Stimulated activated effector memory CD8-positive, alpha-beta T cell treated with anti-CD3 and anti-CD28 coated beads, Interleukin-12 subunit alpha, Interleukin-12 subunit beta, amount 100 ng/mL, for 72 hours (primary cell): ENCODE data around the gene TM9SF1.
"Not testable (repeated sequence)": the region's sequence is repeated elsewhere in the genome, so short reads cannot be mapped to it uniquely, and the experiment has no call there.

Experiments used
- ATAC-seq: fragments of 150-1000 bp; cut with Tn5 transposase; 2 replicates; pipeline ENCODE4 v1.10.0; 2021
- DNase-seq, 2 donors: peaks; one replicate each; pipeline ENCODE4 v3.0.0; 2021 to 2022; ENCODE audit warnings: low spot score in 2 of 2
- H3K27ac Mint-ChIP-seq: one replicate; pipeline ENCODE4 v1.8.0; 2022; ENCODE audit warnings: mild to moderate bottlenecking, mixed read lengths
- H3K36me3 Mint-ChIP-seq: one replicate; pipeline ENCODE4 v1.8.0; 2022; ENCODE audit warnings: mild to moderate bottlenecking, mixed read lengths
- H3K4me1 Mint-ChIP-seq: one replicate; pipeline ENCODE4 v1.8.0; 2022; ENCODE audit warnings: mixed read lengths
- H3K4me3 Mint-ChIP-seq: one replicate; pipeline ENCODE4 v1.8.0; 2022; ENCODE audit warnings: mild to moderate bottlenecking, mixed read lengths
- H3K9me3 Mint-ChIP-seq: one replicate; pipeline ENCODE4 v1.8.0; 2022; ENCODE audit warnings: mixed read lengths

TM9SF1 gene

GRCh38 chr14:24212924-24213865 lies 18.0 kb upstream of the TM9SF1 start, which contains the start of gene CHMP4A:
Gene CHMP4A, minus strand, starts transcription at chr14:24213488. Its CDS starts 49 bp downstream, at chr14:24213439.
- DNase-seq (peak; percentile 83 to 97), ATAC-seq (peak; percentile 89)
- H3K36me3 Mint-ChIP-seq: peaks cover 94% of the 10 kb centered on the region
- peaks cover 63% of the 10 kb centered on the region for H3K4me1 Mint-ChIP-seq
- no peaks in the 10 kb centered on the region for H3K9me3 Mint-ChIP-seq
- H3K27ac Mint-ChIP-seq: peak within 1 kb of the TSS; percentile 98
- H3K4me3 Mint-ChIP-seq: peak within 1 kb of the TSS; percentile 91

GRCh38 chr14:24211311-24211710 lies 16.1 kb upstream of the TM9SF1 start:
- DNase-seq: no peak
- H3K27ac Mint-ChIP-seq: peak overlapping the region; percentile 98
- peak overlapping the region; percentile 91 for H3K4me3 Mint-ChIP-seq
- H3K9me3 Mint-ChIP-seq: no peaks in the 10 kb centered on the region
- ATAC-seq: no peak
- peaks cover 95% of the 10 kb centered on the region for H3K36me3 Mint-ChIP-seq
- peaks cover 75% of the 10 kb centered on the region for H3K4me1 Mint-ChIP-seq

- H3K4me1 Mint-ChIP-seq: peaks cover 57% of the 10 kb centered on the region
- peak overlapping the region; percentile 69 for H3K27ac Mint-ChIP-seq
- no peak overlapping the region for H3K4me3 Mint-ChIP-seq
- peaks cover 100% of the 10 kb centered on the region for H3K36me3 Mint-ChIP-seq
- peaks cover 5% of the 10 kb centered on the region for H3K9me3 Mint-ChIP-seq
- ATAC-seq (no peak), DNase-seq (no peak)
These were observed 12.4 kb upstream of the TM9SF1 start for GRCh38 chr14:24207625-24208024.

- DNase-seq (no peak), ATAC-seq (peak; percentile 58)
- no peak overlapping the region for H3K4me3 Mint-ChIP-seq
- H3K9me3 Mint-ChIP-seq: peaks cover 5% of the 10 kb centered on the region
- H3K36me3 Mint-ChIP-seq: peaks cover 100% of the 10 kb centered on the region
- peaks cover 52% of the 10 kb centered on the region for H3K4me1 Mint-ChIP-seq
- H3K27ac Mint-ChIP-seq: peak overlapping the region; percentile 69
These were observed 11.9 kb upstream of the TM9SF1 start for GRCh38 chr14:24207104-24207551.

GRCh38 chr14:24206260-24207103 lies 11.2 kb upstream of the TM9SF1 start:
- DNase-seq: no peak
- H3K4me1 Mint-ChIP-seq: peaks cover 50% of the 10 kb centered on the region
- no peak for ATAC-seq
- H3K9me3 Mint-ChIP-seq: peaks cover 5% of the 10 kb centered on the region
- peaks cover 100% of the 10 kb centered on the region for H3K36me3 Mint-ChIP-seq
- no peak overlapping the region for H3K4me3 Mint-ChIP-seq
- peak overlapping the region; percentile 69 for H3K27ac Mint-ChIP-seq

GRCh38 chr14:24204163-24205146 lies 9.2 kb upstream of the TM9SF1 start:
- peaks cover 5% of the 10 kb centered on the region for H3K9me3 Mint-ChIP-seq
- no peak for DNase-seq
- no peak for ATAC-seq
- no peak overlapping the region for H3K4me3 Mint-ChIP-seq
- peaks cover 43% of the 10 kb centered on the region for H3K4me1 Mint-ChIP-seq
- peaks cover 100% of the 10 kb centered on the region for H3K36me3 Mint-ChIP-seq
- H3K27ac Mint-ChIP-seq: peak overlapping the region; percentile 5

- DNase-seq, H3K4me3 Mint-ChIP-seq, H3K9me3 Mint-ChIP-seq, ATAC-seq, H3K27ac Mint-ChIP-seq: not testable (repeated sequence)
- H3K36me3 Mint-ChIP-seq: peaks cover 100% of the 10 kb centered on the region
- peaks cover 54% of the 10 kb centered on the region for H3K4me1 Mint-ChIP-seq
These were observed 8.1 kb upstream of the TM9SF1 start for GRCh38 chr14:24203249-24203886.

GRCh38 chr14:24202538-24202937 lies 7.3 kb upstream of the TM9SF1 start:
- not testable (repeated sequence) for ATAC-seq, DNase-seq, H3K27ac Mint-ChIP-seq, H3K4me3 Mint-ChIP-seq, H3K9me3 Mint-ChIP-seq
- peaks cover 50% of the 10 kb centered on the region for H3K4me1 Mint-ChIP-seq
- peaks cover 100% of the 10 kb centered on the region for H3K36me3 Mint-ChIP-seq

GRCh38 chr14:24198814-24199524 lies 3.7 kb upstream of the TM9SF1 start:
- ATAC-seq (no peak), DNase-seq (no peak)
- peak overlapping the region; percentile 58 for H3K27ac Mint-ChIP-seq
- H3K9me3 Mint-ChIP-seq: peaks cover 9% of the 10 kb centered on the region
- H3K4me1 Mint-ChIP-seq: peaks cover 47% of the 10 kb centered on the region
- H3K36me3 Mint-ChIP-seq: peaks cover 94% of the 10 kb centered on the region
- no peak overlapping the region for H3K4me3 Mint-ChIP-seq

- Mint-ChIP-seq H3K4me1 (peaks cover 51% of the 10 kb centered on the region), H3K9me3 (peaks cover 4% of the 10 kb centered on the region), H3K36me3 (peaks cover 91% of the 10 kb centered on the region), H3K27ac (peak overlapping the region; percentile 99), H3K4me3 (peak overlapping the region; percentile 78)
- ATAC-seq (no peak), DNase-seq (no peak)
These were observed 1.8 kb upstream of the TM9SF1 start for GRCh38 chr14:24197056-24197450.

GRCh38 chr14:24196071-24197055 lies 1.1 kb upstream of the TM9SF1 start:
- peaks cover 91% of the 10 kb centered on the region for H3K36me3 Mint-ChIP-seq
- no peak for DNase-seq

GRCh38 chr14:24194873-24195185 lies 412 bp downstream of the TM9SF1 start:
- DNase-seq: no peak
- H3K4me1 Mint-ChIP-seq: peaks cover 51% of the 10 kb centered on the region
- peaks cover 4% of the 10 kb centered on the region for H3K9me3 Mint-ChIP-seq
- H3K27ac Mint-ChIP-seq: peak overlapping the region; percentile 99
- no peak for ATAC-seq
- peak overlapping the region; percentile 78 for H3K4me3 Mint-ChIP-seq
- peaks cover 87% of the 10 kb centered on the region for H3K36me3 Mint-ChIP-seq

More at GRCh38 chr14:24196071-24197055, 1.1 kb upstream of the TM9SF1 start:
- peak overlapping the region; percentile 78 for H3K4me3 Mint-ChIP-seq
- H3K4me1 Mint-ChIP-seq: peaks cover 55% of the 10 kb centered on the region
- peaks cover 4% of the 10 kb centered on the region for H3K9me3 Mint-ChIP-seq
- ATAC-seq: peak; percentile 11
- H3K27ac Mint-ChIP-seq: peak overlapping the region; percentile 99
